GM19372 (cell line): ENCODE data around the gene METTL24.
"Not testable (repeated sequence)": the region's sequence is repeated elsewhere in the genome, so short reads cannot be mapped to it uniquely, and the experiment has no call there.

Source experiments
- ATAC-seq: cut with Tn5 transposase; IDR thresholded peaks from one replicate; pipeline ENCODE4 v1.9.1; 2021; ENCODE audit warnings: mild to moderate bottlenecking, low read depth, moderate library complexity; ENCODE audit not compliant: unreplicated experiment

METTL24 gene

DNA sequence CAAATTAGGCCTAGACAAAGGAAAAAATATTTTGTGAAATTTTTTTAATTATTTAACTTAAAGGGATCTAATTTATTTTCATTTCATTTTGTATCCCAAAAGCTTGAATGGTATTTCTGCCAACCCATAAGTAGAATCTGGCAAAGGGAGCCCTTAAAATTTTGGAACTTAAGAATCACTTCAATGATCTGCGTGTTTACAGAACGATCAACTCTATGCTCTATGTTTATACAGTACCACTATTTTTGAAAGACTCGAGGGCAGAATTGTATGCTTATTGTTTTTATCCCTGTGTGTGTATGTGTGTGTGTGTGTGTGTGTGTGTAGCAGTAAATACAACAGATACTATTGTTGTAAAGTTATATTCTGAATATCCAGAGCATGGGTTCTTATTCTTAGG lies 39.2 kb downstream of the METTL24 start:
- no peak for ATAC-seq

GRCh38 chr6:110317646-110318045 lies 40.5 kb downstream of the METTL24 start:
- ATAC-seq = no peak

DNA sequence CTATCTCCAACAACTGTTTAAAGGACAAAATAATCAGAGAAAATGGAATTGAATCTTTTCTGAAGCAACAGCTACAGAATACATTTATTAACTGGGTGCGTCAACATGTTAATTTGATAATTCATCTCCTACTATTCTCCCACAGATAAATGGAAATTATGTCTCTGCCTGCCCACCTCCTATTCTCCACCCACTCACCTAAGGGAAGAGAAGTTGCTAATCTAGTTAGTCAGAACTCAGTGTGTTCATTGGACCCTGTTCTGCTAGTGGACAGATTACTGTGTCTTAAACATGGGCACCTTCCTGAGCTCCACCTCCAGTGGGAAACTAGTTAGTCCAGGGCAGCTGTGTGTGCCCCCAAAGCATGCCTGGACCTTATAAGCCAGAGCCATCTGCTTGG lies 41.0 kb downstream of the METTL24 start:
- no peak for ATAC-seq

DNA sequence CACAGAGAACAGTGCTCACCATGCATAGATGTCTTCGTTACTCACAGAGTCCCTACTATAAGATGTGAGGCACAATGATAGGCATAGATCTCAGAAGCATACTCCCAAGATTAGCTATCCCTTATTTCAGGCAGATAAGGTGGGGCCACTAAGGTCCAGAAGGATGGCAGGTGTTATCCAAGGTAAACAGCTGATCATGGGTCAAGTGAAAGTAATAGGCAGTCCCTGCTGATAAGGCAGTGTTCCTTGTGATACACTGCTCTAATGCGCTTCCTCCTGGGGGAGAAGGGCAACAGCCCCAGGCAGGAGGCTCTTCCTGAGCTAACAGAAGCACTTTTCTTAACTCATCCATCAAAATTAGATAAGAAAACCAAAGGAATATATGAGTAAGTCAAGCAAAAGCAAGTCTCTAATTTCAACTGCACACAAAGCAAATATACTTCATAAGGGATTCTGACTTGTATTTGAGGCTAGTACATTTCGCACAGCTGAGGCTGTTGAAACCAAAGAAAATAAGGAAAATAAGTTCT lies 42.2 kb downstream of the METTL24 start:
- no peak for ATAC-seq

- ATAC-seq = no peak
Observed at GRCh38 chr6:110315207-110315868, 42.8 kb downstream of the METTL24 start.

DNA sequence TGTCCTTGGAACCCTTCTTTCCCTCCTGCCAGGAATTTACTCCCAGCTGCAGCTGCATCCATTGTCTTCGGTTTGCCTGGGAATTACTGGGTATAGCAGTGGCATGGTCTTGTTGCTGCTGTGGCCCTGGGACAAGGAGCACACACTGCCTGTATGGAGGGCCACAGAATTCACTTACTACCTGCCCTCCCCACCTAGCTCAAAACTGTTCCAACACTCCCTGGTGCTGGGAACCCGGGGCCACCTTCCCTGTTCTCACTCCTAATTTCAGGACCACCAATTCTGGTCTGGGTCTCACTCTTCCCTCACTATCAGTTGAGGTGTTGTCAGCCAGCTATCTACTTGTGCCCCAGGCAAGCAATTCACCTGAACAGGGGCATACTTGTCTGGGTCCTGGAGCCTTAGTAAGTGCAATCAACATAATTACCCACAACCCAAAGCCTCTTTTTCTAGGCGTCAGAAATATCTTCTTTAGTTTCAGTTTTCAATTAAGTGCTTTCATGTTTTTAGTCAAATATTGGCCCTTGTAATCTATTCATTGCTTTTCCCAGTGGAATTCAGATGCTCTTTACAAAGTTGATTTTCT lies 47.2 kb downstream of the METTL24 start:
- no peak for ATAC-seq

GRCh38 chr6:110309432-110309831 lies 48.7 kb downstream of the METTL24 start:
- ATAC-seq = not testable (repeated sequence)

DNA sequence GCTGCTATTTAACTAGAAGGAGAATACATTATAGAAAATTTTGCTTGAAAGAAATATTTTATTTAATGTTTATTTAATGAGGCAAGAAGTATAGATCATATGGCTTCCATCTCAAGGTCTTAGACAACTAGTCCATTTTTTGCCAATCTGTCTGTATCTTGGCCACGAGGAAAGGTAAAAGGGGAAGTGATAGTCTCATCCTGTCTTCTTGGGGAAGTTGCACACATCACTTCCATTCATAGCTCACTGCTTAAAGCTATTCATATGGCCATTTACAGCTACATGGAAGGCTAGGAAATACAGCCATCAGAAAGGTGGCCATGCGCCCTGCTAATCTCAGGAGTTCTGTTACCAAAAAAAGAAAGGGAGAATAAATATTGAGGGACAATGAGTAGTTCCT lies 50.8 kb downstream of the METTL24 start:
- no peak for ATAC-seq

DNA sequence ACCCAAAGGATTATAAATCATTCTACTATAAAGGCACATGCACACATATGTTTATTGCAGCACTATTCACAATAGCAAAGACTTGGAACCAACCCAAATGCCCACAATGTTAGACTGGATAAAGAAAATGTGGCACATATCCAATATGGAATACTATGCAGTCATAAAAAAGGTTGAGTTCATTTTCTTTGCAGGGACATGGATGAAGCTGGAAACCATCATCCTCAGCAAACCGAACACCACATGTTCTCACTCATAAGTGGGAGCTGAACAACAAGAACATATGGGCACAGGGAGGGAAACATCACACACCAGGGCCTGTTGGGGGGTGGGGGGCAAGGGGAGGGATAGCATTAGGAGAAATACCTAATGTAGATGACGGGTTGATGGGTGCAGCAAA lies 52.3 kb downstream of the METTL24 start:
- ATAC-seq = not testable (repeated sequence)

DNA sequence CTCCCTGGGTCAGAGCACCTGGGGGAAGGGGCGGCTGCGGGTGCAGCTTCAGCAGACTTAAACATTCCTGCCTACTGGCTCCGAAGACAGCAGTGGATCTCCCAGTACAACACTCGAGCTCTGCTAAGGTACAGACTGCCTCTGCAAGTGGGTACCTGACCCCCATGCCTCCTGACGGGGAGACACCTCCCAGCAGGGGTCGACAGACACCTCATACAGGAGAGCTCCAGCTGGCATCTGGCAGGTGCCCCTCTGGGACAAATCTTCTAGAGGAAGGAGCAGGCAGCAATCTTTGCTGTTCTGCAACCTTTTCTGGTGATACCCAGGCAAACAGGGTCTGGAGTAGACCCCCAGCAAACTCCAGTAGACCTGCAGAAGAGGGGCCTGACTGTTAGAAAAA lies 54.5 kb downstream of the METTL24 start:
- not testable (repeated sequence) for ATAC-seq

- no peak for ATAC-seq
Observed at GRCh38 chr6:110298916-110299315, 59.2 kb downstream of the METTL24 start.

GRCh38 chr6:110298411-110298810 lies 59.7 kb downstream of the METTL24 start:
- ATAC-seq = no peak

DNA sequence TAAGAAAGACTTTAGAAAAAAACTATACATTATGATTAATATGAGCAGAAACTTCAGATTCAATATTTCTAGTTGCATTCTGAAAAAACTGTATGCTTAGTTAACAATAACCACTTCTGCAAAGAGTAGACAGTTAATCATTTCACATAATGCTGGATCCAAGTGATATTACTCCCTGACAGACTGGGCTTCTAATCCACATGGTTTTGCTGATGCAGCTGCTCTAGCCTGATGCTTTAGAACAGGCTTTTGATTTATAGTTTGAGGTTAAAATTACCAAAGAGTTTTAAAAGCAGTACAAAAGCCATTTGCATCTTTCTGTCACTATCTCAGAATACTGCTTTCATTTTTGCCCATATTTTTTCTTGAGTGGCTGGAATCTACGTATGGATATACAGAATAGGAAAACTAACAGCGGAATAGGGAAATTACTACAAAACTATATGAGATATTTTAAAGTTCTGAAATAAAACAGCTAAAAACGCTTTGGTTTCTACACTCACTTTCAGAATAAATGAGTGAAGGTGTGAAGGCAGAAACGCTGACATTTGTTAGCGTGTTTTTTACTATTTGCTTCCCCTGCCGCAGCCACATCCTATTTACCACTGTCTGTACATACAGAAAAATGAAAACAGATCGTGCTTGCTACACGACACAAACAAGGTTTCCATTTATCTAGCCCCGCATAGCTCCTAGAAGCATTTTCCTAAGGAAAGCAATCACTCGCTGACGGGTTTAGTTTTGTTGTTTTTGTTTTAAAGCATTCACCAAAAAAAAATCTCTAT lies 61.7 kb downstream of the METTL24 start:
- no peak for ATAC-seq

GRCh38 chr6:110295451-110296165 lies 62.5 kb downstream of the METTL24 start:
- ATAC-seq = no peak

DNA sequence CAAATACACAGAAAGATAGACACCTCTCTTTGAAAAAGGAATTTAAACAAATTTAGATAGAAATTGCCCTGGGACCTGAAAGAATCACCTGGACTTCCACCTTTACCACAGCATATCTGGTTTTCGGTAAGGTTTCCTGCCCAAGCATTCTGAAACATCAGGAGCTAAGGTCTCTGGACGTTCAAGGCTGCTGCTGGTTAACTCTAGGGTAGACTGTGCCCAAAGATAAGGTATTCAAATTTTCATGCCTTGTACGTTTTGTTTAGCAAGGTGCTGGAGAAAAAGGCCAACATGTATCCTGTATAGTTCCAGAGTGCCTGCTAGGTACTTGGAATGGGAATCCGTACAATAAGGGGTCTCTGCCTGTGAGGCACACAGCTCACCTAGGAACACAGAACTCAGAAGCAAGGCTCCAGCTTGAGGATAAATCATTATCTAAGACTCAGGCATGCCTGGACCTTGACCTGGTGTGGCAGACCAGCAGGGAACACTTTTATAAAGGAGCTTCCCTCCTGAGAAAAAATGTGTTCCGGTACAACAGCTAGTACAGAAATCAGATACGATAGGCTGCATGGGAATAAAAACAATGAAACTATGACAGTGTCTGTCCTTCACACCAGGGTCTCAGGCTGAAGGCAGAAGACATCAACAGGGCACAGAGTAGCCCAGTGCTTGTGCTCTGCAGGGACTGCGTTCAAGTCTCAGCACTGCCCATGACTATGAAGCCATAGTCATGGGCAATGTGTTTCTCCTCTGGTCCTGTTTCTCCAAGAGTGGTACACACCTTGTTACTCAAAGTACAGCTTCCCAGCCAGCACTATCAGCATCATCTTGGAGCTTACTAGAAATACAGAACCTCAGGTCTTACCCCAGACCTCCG lies 70.4 kb downstream of the METTL24 start:
- ATAC-seq = no peak

DNA sequence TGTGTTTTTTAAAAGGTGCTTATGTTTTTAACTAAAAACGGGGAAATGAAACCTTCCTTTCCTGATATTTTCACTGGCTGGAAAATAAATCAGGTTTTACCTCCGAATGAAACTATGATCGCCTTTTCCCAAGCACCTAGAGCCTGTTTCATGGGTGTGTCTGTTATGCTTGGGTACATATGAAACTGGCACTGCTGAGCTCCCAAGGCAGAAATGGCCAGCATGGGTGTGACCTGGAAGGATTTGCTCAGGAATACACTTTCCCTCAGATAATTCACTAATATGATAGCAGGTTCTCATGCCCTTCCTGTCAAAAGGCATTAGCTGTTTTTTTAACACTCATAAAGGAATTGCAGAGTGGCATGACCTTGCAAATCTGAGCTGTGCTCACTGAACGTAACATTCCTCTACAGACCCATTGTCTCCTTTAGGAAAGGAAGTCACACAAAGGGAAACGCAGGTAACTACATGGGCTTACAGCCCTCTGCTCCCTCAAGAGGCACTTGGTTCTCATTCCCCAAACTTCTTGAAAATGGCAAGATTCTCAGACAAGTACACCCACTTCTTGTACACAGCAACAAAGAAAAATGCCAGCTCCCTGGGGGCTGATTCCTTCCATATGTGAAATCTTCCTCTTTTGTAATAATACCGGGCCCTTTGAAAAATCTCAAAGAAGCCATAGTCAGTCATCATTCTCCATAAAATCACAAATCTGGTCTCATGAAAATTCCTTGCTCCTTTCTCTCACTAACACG lies 72.7 kb downstream of the METTL24 start:
- ATAC-seq = no peak

GRCh38 chr6:110284855-110285254 lies 73.3 kb downstream of the METTL24 start:
- ATAC-seq = no peak

DNA sequence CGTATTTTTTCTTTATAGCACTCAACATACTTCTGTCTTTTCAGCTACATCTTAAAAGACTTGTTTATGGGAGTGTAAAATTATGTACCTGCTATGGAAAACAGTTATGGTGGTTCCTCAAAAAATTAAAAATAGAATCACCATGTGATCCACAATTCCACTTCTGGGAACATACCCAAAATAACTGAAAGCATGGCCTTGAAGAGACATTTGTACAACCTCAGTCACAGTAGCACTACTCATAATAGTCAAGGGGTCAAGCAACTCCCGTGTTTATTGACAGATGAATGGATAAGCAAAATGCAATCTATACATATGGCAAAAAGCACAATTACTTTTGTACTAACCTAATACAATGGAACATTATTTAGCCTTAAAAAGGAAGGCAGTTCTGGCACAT lies 74.5 kb downstream of the METTL24 start:
- ATAC-seq = no peak

DNA sequence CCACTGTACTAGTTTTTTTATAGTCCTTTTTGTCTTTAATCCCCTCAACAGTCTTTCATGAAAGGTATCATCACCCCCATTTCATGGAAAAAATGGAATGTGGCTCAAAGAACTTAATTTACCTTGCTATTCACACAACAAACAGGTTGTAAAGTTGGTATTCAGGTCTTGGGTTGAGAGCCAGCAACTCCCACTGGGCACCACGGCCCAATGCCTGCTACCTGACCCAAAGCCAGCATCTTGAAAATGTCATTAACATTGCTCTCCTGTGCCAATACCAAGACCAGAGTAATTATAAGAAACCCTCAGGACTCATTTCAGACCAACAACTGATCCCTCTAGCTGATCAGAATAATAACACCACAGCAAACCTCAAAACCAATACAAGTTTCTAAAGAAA lies 75.7 kb downstream of the METTL24 start:
- no peak for ATAC-seq
